IMR-90 (cell line): ENCODE data around the gene WHRN. TPM values are rescaled to one million over a fixed set of nuclear protein-coding genes. Genes with fewer than 3 reads are reported as not detected.

Source experiments
- ATAC-seq: fragments of 200-7000 bp; cut with Tn5 transposase; 2 replicates; pipeline ENCODE4 v1.9.1; 2020; ENCODE audit warnings: low read depth, mild to moderate bottlenecking, moderate library complexity
- BruUV-seq: library from RNA; stranded (reverse); fragments of 400-500 nt; replicated peaks from 2 replicates; lab custom pipeline; 2021; lab: Mats Ljungman, UMichigan
- CTCF ChIA-PET: fragments of 300-600 bp; formaldehyde crosslinking; extraction: SDS; loops from one replicate; lab custom pipeline; 2021; ENCODE audit warnings: antibody characterized with exemption; lab: Yijun Ruan, JAX
- POLR2A ChIA-PET: fragments of 300-600 bp; sonication (Branson Sonifier 250); formaldehyde crosslinking; loops from one replicate; lab custom pipeline; 2022; ENCODE audit warnings: antibody characterized with exemption; ENCODE audit not compliant: unreplicated experiment; lab: Charles Lee
- DNase-seq: peaks from one replicate; pipeline ENCODE4 v3.0.0; 2013
- H2AFZ ChIP-seq: replicated peaks from 2 replicates; pipeline ENCODE3; 2013; ENCODE audit warnings: low read length, mild to moderate bottlenecking; ENCODE audit not compliant: poor library complexity
- H2AK5ac ChIP-seq: 2 replicates; pipeline ENCODE4 v1.6.1; 2013; ENCODE audit warnings: low read depth, low read length, inconsistent platforms
- H2AK9ac ChIP-seq: replicated peaks from 2 replicates; pipeline ENCODE3; 2013; ENCODE audit warnings: mild to moderate bottlenecking, low read depth, low read length, moderate library complexity; ENCODE audit not compliant: poor library complexity
- H2BK120ac ChIP-seq: 2 replicates; pipeline ENCODE4 v1.6.1; 2013; ENCODE audit warnings: low read depth, low read length, inconsistent platforms
- H2BK15ac ChIP-seq: 3 replicates; pipeline ENCODE4 v1.6.1; 2013; ENCODE audit warnings: low read depth, low read length, inconsistent platforms
- H2BK20ac ChIP-seq: 2 replicates; pipeline ENCODE4 v1.6.1; 2013; ENCODE audit warnings: low read depth, mild to moderate bottlenecking, inconsistent platforms, low read length, moderate library complexity
- H2BK5ac ChIP-seq: 2 replicates; pipeline ENCODE4 v1.6.1; 2013; ENCODE audit warnings: mild to moderate bottlenecking, low read depth, low read length, inconsistent platforms; ENCODE audit not compliant: poor library complexity, severe bottlenecking
- H3K14ac ChIP-seq: replicated peaks from 2 replicates; pipeline ENCODE4 v1.6.1; 2013; ENCODE audit warnings: low read depth, low read length, inconsistent platforms
- H3K18ac ChIP-seq: 2 replicates; pipeline ENCODE4 v1.6.1; 2013; ENCODE audit warnings: low read depth, low read length, control low read depth
- H3K23ac ChIP-seq: 2 replicates; pipeline ENCODE4 v1.6.1; 2013; ENCODE audit warnings: low read depth, low read length, inconsistent platforms
- H3K27ac ChIP-seq: 2 replicates; pipeline ENCODE4 v1.5.1; 2013; ENCODE audit warnings: mild to moderate bottlenecking, control low read depth, low read length; ENCODE audit not compliant: insufficient read depth
- H3K27me3 ChIP-seq: 2 replicates; pipeline ENCODE4 v1.6.1; 2013; ENCODE audit warnings: low read length; ENCODE audit not compliant: control insufficient read depth, insufficient read depth
- H3K36me3 ChIP-seq: 2 replicates; pipeline ENCODE4 v1.6.1; 2013; ENCODE audit warnings: low read length, mixed read lengths; ENCODE audit not compliant: control insufficient read depth, insufficient read depth
- H3K4ac ChIP-seq: 2 replicates; pipeline ENCODE4 v1.6.1; 2013; ENCODE audit warnings: low read depth, low read length, inconsistent platforms
- H3K4me1 ChIP-seq: 2 replicates; pipeline ENCODE4 v1.6.1; 2013; ENCODE audit warnings: low read length, mixed read lengths; ENCODE audit not compliant: control insufficient read depth, insufficient read depth
- H3K4me2 ChIP-seq: 2 replicates; pipeline ENCODE4 v1.6.1; 2013; ENCODE audit warnings: low read depth, mild to moderate bottlenecking, control low read depth, low read length, moderate library complexity
- H3K4me3 ChIP-seq: 2 replicates; pipeline ENCODE4 v1.5.1; 2013; ENCODE audit warnings: low read depth, mild to moderate bottlenecking, control low read depth, low read length, moderate library complexity; ENCODE audit not compliant: insufficient read depth
- H3K56ac ChIP-seq: 2 replicates; pipeline ENCODE4 v1.6.1; 2013; ENCODE audit warnings: low read length, inconsistent platforms; ENCODE audit not compliant: insufficient read depth; ENCODE audit errors: extremely low read depth
- H3K79me1 ChIP-seq, 2 experiments: 2 replicates each; pipeline ENCODE4 v1.6.1; 2013; ENCODE audit warnings: low read length in 2 of 2, inconsistent platforms in 1 of 2, low read depth in 1 of 2
- H3K9ac ChIP-seq: 2 replicates; pipeline ENCODE4 v1.6.1; 2013; ENCODE audit warnings: low read depth, low read length, control low read depth
- H3K9me1 ChIP-seq: 2 replicates; pipeline ENCODE4 v1.6.1; 2013; ENCODE audit warnings: low read length, inconsistent platforms; ENCODE audit not compliant: insufficient read depth
- H3K9me3 ChIP-seq: 2 replicates; pipeline ENCODE4 v1.6.1; 2013; ENCODE audit warnings: low read length; ENCODE audit not compliant: control insufficient read depth, insufficient read depth
- H4K20me1 ChIP-seq: 2 replicates; pipeline ENCODE4 v1.6.1; 2013; ENCODE audit warnings: low read length, inconsistent platforms; ENCODE audit not compliant: insufficient read depth
- H4K5ac ChIP-seq: 2 replicates; pipeline ENCODE4 v1.6.1; 2013; ENCODE audit warnings: mild to moderate bottlenecking, low read depth, low read length, control low read depth
- H4K8ac ChIP-seq, 2 experiments: 2 replicates each; pipeline ENCODE4 v1.6.1; 2013; ENCODE audit warnings: low read depth in 2 of 2, low read length in 2 of 2, control low read depth in 1 of 2, inconsistent platforms in 1 of 2
- H4K91ac ChIP-seq: 2 replicates; pipeline ENCODE4 v1.6.1; 2013; ENCODE audit warnings: low read depth, low read length, inconsistent platforms; ENCODE audit not compliant: insufficient read depth
- BHLHE40 ChIP-seq: fragments of 150-350 bp; IDR thresholded peaks from 2 replicates; pipeline ENCODE4 v1.6.1; 2016; ENCODE audit warnings: mild to moderate bottlenecking, low read depth, low read length
- CEBPB ChIP-seq: IDR thresholded peaks from 2 replicates; pipeline ENCODE4 v1.6.1; 2012; ENCODE audit warnings: low read depth, low read length, improper control_type of control experiment
- FOS ChIP-seq: fragments of 150-350 bp; IDR thresholded peaks from 2 replicates; pipeline ENCODE4 v1.6.1; 2016; ENCODE audit warnings: low read depth, low read length
- MAZ ChIP-seq: IDR thresholded peaks from 2 replicates; pipeline ENCODE4 v1.6.1; 2012; ENCODE audit warnings: low read depth, mild to moderate bottlenecking, low read length, improper control_type of control experiment, moderate library complexity, borderline replicate concordance
- MXI1 ChIP-seq: IDR thresholded peaks from 2 replicates; pipeline ENCODE4 v1.6.1; 2012; ENCODE audit warnings: low read depth, mild to moderate bottlenecking, low read length, moderate library complexity, borderline replicate concordance
- NFE2L2 ChIP-seq: fragments of 150-350 bp; IDR thresholded peaks from 2 replicates; pipeline ENCODE4 v1.6.1; 2016; ENCODE audit warnings: low read depth, mild to moderate bottlenecking, low read length
- POLR2A ChIP-seq: IDR thresholded peaks from 2 replicates; pipeline ENCODE4 v1.6.1; 2012; ENCODE audit warnings: mild to moderate bottlenecking, low read depth, low read length
- RCOR1 ChIP-seq: IDR thresholded peaks from 2 replicates; pipeline ENCODE4 v1.6.1; 2012; ENCODE audit warnings: mild to moderate bottlenecking, low read length, improper control_type of control experiment; ENCODE audit not compliant: insufficient replicate concordance
- RFX5 ChIP-seq: IDR thresholded peaks from 2 replicates; pipeline ENCODE4 v1.8.0; 2012; ENCODE audit warnings: low read depth, mild to moderate bottlenecking, low read length, moderate library complexity
- SMC3 ChIP-seq: fragments of 150-350 bp; IDR thresholded peaks from 2 replicates; pipeline ENCODE4 v1.6.1; 2016; ENCODE audit warnings: low read depth, mild to moderate bottlenecking, antibody characterized with exemption, low read length, moderate library complexity
- WGBS, 2 experiments: methylation state at CpG; one replicate each; pipeline versions ENCODE4 v1.1.5 to v1.1.7; 2013; ENCODE audit warnings: missing lambda C conversion rate in 2 of 2; ENCODE audit not compliant: insufficient read length in 1 of 2; ENCODE audit errors: extremely low coverage in 2 of 2; 5-methylcytosine and 5-hydroxymethylcytosine counted together
- dilution Hi-C: fragments of 300-500 bp; cut with HindIII; formaldehyde crosslinking; loops from one replicate; pipeline ENCODE4 v1.14.3; 2018; ENCODE audit warnings: low sequenced_read_pairs; ENCODE audit not compliant: unreplicated experiment
- in situ Hi-C: fragments of 300-500 bp; cut with MboI; formaldehyde crosslinking; loops from 3 replicates; pipeline ENCODE4 v1.14.3; 2019; ENCODE audit warnings: low sequenced_read_pairs, inconsistent platforms, mixed read lengths
- intact Hi-C: fragments of 100-400 bp; cut with micrococcal nuclease; formaldehyde crosslinking; loops from 2 replicates; pipeline ENCODE4 v1.10.0; 2022
- polyA plus RNA-seq, 3 experiments: library from polyadenylated mRNA; depleted of rRNA; stranded (reverse); fragments of >200 nt; gene quantifications; 2 replicates each; pipeline ENCODE4 v1.2.3, GENCODE V29; 2012; ENCODE audit warnings: low replicate concordance in 1 of 3
- total RNA-seq: library from RNA; depleted of rRNA; stranded (reverse); fragments of >200 nt; gene quantifications from 2 replicates; pipeline ENCODE4 v1.2.3, GENCODE V29; 2012
- TF ChIP-seq, protein P1 (sequence below): fragments of 150-350 bp; IDR thresholded peaks from 2 replicates; pipeline ENCODE4 v1.6.1; 2016; ENCODE audit warnings: low read depth, mild to moderate bottlenecking, low read length, moderate library complexity, borderline replicate concordance
- TF ChIP-seq, protein P2 (sequence below): conservative IDR thresholded peaks from 2 replicates; pipeline ENCODE4 v1.5.1; 2012; ENCODE audit warnings: mild to moderate bottlenecking, low read depth, low read length, improper control_type of control experiment

WHRN gene
- total and polyA plus RNA-seq, 2 of the 4 experiments (the other 2 are of a cell fraction) = 0.18 to 2.6 TPM

GRCh38 chr9:114418053-114418452 lies 87.2 kb downstream of the WHRN start:
- Histone ChIP-seq H3K23ac (no peak overlapping the region), H4K5ac (no peak overlapping the region), H4K20me1 (no peaks in the 10 kb centered on the region), H2AFZ (no peak overlapping the region), H3K4me3 (no peak overlapping the region), H3K9me1 (peaks cover 8% of the 10 kb centered on the region; the same call in 1 of the 2 replicates), H3K79me1 (no peaks in the 10 kb centered on the region), H3K27ac (no peak overlapping the region), H3K4ac (no peak overlapping the region), H2BK15ac (no peak overlapping the region), H3K56ac (no peak overlapping the region), H3K14ac (no peak overlapping the region), H2BK20ac (no peak overlapping the region), H3K4me2 (no peak overlapping the region), H4K8ac (no peak overlapping the region), H2AK5ac (no peak overlapping the region), H3K9me3 (no peaks in the 10 kb centered on the region), H3K36me3 (no peaks in the 10 kb centered on the region), H3K4me1 (peaks cover 15% of the 10 kb centered on the region; the same call in 1 of the 2 replicates), H2BK120ac (no peak overlapping the region), H2BK5ac (no peak overlapping the region), H3K27me3 (peaks cover 34% of the 10 kb centered on the region), H2AK9ac (peak overlapping the region; percentile 17), H3K9ac (no peak overlapping the region), H4K91ac (no peak overlapping the region), H3K18ac (no peak overlapping the region)
- intact Hi-C loops = no loop called here
- BruUV-seq = no TSS peak
- TF ChIP-seq NFE2L2 (no peak), BHLHE40 (no peak), MXI1 (no peak), SMC3 (no peak), POLR2A (no peak), RFX5 (no peak), RCOR1 (no peak), CEBPB (no peak), FOS (no peak), MAZ (no peak)
- TF ChIP-seq, protein P1, sequence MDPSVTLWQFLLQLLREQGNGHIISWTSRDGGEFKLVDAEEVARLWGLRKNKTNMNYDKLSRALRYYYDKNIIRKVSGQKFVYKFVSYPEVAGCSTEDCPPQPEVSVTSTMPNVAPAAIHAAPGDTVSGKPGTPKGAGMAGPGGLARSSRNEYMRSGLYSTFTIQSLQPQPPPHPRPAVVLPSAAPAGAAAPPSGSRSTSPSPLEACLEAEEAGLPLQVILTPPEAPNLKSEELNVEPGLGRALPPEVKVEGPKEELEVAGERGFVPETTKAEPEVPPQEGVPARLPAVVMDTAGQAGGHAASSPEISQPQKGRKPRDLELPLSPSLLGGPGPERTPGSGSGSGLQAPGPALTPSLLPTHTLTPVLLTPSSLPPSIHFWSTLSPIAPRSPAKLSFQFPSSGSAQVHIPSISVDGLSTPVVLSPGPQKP = no peak
- TF ChIP-seq, protein P2, sequence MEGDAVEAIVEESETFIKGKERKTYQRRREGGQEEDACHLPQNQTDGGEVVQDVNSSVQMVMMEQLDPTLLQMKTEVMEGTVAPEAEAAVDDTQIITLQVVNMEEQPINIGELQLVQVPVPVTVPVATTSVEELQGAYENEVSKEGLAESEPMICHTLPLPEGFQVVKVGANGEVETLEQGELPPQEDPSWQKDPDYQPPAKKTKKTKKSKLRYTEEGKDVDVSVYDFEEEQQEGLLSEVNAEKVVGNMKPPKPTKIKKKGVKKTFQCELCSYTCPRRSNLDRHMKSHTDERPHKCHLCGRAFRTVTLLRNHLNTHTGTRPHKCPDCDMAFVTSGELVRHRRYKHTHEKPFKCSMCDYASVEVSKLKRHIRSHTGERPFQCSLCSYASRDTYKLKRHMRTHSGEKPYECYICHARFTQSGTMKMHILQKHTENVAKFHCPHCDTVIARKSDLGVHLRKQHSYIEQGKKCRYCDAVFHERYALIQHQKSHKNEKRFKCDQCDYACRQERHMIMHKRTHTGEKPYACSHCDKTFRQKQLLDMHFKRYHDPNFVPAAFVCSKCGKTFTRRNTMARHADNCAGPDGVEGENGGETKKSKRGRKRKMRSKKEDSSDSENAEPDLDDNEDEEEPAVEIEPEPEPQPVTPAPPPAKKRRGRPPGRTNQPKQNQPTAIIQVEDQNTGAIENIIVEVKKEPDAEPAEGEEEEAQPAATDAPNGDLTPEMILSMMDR = no peak
- in situ Hi-C loops = loop anchor here (10.0 kb wide), 1 partner anchor 597 kb away; no protein-coding TSS in a partner anchor
- no peak for DNase-seq
- ATAC-seq = no peak
- ChIA-PET CTCF (interaction anchor here (0.6 to 1.8 kb wide), 5 partner anchors 12 to 528 kb away, joined by 3 to 15 read pairs (median 4); no protein-coding TSS in a partner anchor), POLR2A (no interaction called here)
- dilution Hi-C loops = no loop called here
- no CpG with 5 or more reads among the region's 6 CpGs for WGBS, 2 experiments
